ENCODE results near the gene SPARCL1. TPM values are rescaled to one million over a fixed set of nuclear protein-coding genes. Genes with fewer than 3 reads are reported as not detected.
A peak's percentile ranks its signal among the peaks of the same experiment; 100 is the strongest.

Gene SPARCL1
- total RNA-seq, 1 experiment from 2014 or later, result 0.85 TPM

GRCh38 chr4:87505862-87506261 lies 23.3 kb downstream of the SPARCL1 start:
- no peak for TF ChIP-seq STAT6 (CRISPR knock-in tag; conservative IDR thresholded peaks at IDR 0.05; ENCODE audit: low read depth)
- no peak for TF ChIP-seq EMX1 (CRISPR knock-in tag; IDR thresholded peaks at IDR 0.05)
- TF ChIP-seq, protein P1, sequence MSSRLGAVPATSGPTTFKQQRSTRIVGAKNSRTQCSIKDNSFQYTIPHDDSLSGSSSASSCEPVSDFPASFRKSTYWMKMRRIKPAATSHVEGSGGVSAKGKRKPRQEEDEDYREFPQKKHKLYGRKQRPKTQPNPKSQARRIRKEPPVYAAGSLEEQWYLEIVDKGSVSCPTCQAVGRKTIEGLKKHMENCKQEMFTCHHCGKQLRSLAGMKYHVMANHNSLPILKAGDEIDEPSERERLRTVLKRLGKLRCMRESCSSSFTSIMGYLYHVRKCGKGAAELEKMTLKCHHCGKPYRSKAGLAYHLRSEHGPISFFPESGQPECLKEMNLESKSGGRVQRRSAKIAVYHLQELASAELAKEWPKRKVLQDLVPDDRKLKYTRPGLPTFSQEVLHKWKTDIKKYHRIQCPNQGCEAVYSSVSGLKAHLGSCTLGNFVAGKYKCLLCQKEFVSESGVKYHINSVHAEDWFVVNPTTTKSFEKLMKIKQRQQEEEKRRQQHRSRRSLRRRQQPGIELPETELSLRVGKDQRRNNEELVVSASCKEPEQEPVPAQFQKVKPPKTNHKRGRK (CRISPR knock-in tag; IDR thresholded peaks at IDR 0.05; ENCODE audit: borderline replicate concordance), result no peak
- no peak for TF ChIP-seq ZNF263 (CRISPR knock-in tag; IDR thresholded peaks at IDR 0.05; ENCODE audit: low read depth)
- no peak for TF ChIP-seq ZNF219 (CRISPR knock-in tag; IDR thresholded peaks at IDR 0.05; ENCODE audit: borderline replicate concordance)
- TF ChIP-seq ZNF671 (CRISPR knock-in tag; IDR thresholded peaks at IDR 0.05), result no peak
- no peak for TF ChIP-seq CDX4 (CRISPR knock-in tag; IDR thresholded peaks at IDR 0.05; ENCODE audit: borderline replicate concordance)
- TF ChIP-seq, protein P2, sequence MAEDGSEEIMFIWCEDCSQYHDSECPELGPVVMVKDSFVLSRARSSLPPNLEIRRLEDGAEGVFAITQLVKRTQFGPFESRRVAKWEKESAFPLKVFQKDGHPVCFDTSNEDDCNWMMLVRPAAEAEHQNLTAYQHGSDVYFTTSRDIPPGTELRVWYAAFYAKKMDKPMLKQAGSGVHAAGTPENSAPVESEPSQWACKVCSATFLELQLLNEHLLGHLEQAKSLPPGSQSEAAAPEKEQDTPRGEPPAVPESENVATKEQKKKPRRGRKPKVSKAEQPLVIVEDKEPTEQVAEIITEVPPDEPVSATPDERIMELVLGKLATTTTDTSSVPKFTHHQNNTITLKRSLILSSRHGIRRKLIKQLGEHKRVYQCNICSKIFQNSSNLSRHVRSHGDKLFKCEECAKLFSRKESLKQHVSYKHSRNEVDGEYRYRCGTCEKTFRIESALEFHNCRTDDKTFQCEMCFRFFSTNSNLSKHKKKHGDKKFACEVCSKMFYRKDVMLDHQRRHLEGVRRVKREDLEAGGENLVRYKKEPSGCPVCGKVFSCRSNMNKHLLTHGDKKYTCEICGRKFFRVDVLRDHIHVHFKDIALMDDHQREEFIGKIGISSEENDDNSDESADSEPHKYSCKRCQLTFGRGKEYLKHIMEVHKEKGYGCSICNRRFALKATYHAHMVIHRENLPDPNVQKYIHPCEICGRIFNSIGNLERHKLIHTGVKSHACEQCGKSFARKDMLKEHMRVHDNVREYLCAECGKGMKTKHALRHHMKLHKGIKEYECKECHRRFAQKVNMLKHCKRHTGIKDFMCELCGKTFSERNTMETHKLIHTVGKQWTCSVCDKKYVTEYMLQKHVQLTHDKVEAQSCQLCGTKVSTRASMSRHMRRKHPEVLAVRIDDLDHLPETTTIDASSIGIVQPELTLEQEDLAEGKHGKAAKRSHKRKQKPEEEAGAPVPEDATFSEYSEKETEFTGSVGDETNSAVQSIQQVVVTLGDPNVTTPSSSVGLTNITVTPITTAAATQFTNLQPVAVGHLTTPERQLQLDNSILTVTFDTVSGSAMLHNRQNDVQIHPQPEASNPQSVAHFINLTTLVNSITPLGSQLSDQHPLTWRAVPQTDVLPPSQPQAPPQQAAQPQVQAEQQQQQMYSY (CRISPR knock-in tag; IDR thresholded peaks at IDR 0.05), result no peak
- no peak for TF ChIP-seq NFYB (CRISPR knock-in tag; conservative IDR thresholded peaks at IDR 0.05; ENCODE audit: low read depth)
- TF ChIP-seq TP53 (CRISPR knock-in tag; IDR thresholded peaks at IDR 0.05), result no peak
- no peak for TF ChIP-seq NR1H2 (CRISPR knock-in tag; IDR thresholded peaks at IDR 0.05)
- no peak for TF ChIP-seq JUN (CRISPR knock-in tag; IDR thresholded peaks at IDR 0.05)
- TF ChIP-seq TCF7 (CRISPR knock-in tag; IDR thresholded peaks at IDR 0.05; ENCODE audit: low read depth), result no peak
- no peak for TF ChIP-seq RORB (CRISPR knock-in tag; IDR thresholded peaks at IDR 0.05)
- H3K9me3 Mint-ChIP-seq, result no peaks in the 10 kb centered on the region
- no peaks in the 10 kb centered on the region for H3K27me3 Mint-ChIP-seq (ENCODE audit: low read depth)
- ChIA-PET CTCF (interaction anchor here (0.7 to 1.0 kb wide), 4 partner anchors 8 to 15 kb away, joined by 3 to 4 read pairs (median 3); no protein-coding TSS in a partner anchor), POLR2A (no interaction called here)
- no peak overlapping the region for H3K27ac Mint-ChIP-seq
- no peak overlapping the region for H3K4me3 Mint-ChIP-seq
- no peaks in the 10 kb centered on the region for H3K36me3 Mint-ChIP-seq
- ATAC-seq, result peak; percentile 86
- peak; percentile 36 for DNase-seq (ENCODE audit: low spot score)
- peaks cover 7% of the 10 kb centered on the region for H3K4me1 Mint-ChIP-seq

GRCh38 chr4:87502580-87503238 lies 26.5 kb downstream of the SPARCL1 start:
- no peaks in the 10 kb centered on the region for H3K36me3 Mint-ChIP-seq
- H3K9me3 Mint-ChIP-seq, result no peaks in the 10 kb centered on the region
- DNase-seq (ENCODE audit: low spot score), result no peak
- ChIA-PET POLR2A (no interaction called here), CTCF (no interaction called here)
- 0 out of 2 replicates have a peak, but pooled peaks cover 3% of the 10 kb centered on the region for H3K4me1 Mint-ChIP-seq
- H3K27ac Mint-ChIP-seq, result no peak overlapping the region
- H3K4me3 Mint-ChIP-seq, result no peak overlapping the region
- ATAC-seq, result no peak
- H3K27me3 Mint-ChIP-seq (ENCODE audit: low read depth), result no peaks in the 10 kb centered on the region
- no peak for TF ChIP-seq ZSCAN18 (CRISPR knock-in tag; IDR thresholded peaks at IDR 0.05)
- TF ChIP-seq OVOL2 (CRISPR knock-in tag; IDR thresholded peaks at IDR 0.05; ENCODE audit: borderline replicate concordance), result no peak
- no peak for TF ChIP-seq USF2 (CRISPR knock-in tag; IDR thresholded peaks at IDR 0.05)
- no peak for TF ChIP-seq TEAD1 (CRISPR knock-in tag; IDR thresholded peaks at IDR 0.05)
- TF ChIP-seq EMX1 (CRISPR knock-in tag; IDR thresholded peaks at IDR 0.05), result no peak
- no peak for TF ChIP-seq ETV6 (CRISPR knock-in tag; IDR thresholded peaks at IDR 0.05)
- TF ChIP-seq ELF4 (CRISPR knock-in tag; IDR thresholded peaks at IDR 0.05; ENCODE audit: low read depth), result no peak
- no peak for TF ChIP-seq TP53 (CRISPR knock-in tag; IDR thresholded peaks at IDR 0.05)
- TF ChIP-seq AR (CRISPR knock-in tag; IDR thresholded peaks at IDR 0.05), result no peak
